Activated CD4-positive, CD25-positive, alpha-beta regulatory T cell (primary cell): Measurements from ENCODE around the gene CDKL5.

ENCODE experiments used
- DNase-seq, 4 experiments: peaks; one replicate each; lab custom pipeline; 2025; lab: John Stamatoyannopoulos, UW

The CDKL5 gene

DNA sequence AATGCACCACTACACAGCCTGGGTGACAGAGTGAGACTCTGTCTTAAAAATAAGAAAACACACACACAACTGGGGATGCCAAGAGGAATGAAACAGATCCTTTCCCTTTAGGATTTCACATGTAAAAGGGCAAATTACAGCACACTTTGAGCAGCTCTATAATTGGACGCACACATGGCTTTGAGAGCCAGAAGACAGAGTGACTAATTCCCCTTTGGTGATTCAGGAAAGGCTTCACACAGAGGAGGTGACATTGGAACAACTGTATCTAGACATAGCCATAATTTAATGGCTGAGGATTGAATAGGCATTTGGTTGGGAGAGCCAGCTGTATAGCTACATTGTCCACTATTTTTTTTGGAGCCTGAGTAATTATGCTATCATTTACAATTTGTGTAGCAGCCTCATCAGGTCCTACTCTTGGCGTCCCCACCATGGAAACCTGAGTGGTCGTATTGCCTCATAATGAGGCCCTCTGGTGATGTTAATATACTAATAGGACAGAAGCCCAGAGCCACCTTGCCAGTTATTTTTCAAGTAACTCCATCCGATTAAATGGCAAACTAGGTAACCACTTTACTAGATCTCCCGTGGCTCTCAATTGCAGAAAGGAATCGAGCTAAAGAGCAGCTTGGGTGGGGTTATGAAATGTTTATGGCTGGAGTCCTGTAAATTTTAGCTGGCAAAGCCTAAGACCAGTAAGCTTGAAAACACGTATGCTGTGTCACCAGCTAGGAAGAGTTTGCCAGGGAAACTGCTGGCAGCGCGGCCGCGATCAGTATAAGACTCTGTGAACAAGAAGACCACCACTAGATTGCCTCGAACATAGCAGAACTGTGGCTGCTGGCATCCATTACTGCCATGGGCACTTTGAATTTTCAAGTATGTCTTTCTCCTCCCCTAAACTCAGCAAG is 273.6 kb downstream of the CDKL5 start:
- no peak for DNase-seq

DNA sequence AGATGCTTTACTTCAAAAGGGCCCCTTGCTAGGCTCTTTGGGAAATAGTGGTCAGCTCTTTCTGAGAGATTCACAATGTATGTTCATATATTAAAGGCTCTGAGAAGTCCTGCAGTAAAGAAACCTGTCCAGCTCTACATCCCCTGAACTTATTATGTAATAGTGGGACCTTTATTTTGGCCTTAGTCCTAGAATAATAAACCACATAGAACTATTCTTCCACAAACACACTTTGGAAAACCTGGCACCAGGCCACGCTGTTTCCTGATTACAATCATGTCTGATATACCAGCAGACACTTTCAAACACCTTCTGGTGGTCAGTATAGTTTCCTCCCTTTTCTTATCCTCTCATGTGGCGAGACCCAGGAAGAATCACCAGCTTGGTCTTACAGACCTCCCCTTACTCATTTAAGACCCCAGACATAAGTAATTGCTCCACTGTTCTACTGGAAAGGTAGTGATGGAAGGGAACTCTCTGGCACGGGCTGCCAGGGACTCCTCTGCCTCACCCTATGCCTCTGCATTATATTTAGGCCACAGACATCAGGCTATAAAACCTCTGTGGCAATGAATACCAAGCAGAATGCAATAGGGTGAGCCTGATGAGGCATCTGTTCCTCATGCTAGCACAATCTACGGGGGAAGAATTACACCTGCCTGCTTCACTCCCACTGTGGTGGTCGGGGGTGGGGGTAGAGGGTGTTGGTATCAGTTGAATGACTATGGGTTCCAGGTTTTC is 276.4 kb downstream of the CDKL5 start:
- no peak for DNase-seq

DNA sequence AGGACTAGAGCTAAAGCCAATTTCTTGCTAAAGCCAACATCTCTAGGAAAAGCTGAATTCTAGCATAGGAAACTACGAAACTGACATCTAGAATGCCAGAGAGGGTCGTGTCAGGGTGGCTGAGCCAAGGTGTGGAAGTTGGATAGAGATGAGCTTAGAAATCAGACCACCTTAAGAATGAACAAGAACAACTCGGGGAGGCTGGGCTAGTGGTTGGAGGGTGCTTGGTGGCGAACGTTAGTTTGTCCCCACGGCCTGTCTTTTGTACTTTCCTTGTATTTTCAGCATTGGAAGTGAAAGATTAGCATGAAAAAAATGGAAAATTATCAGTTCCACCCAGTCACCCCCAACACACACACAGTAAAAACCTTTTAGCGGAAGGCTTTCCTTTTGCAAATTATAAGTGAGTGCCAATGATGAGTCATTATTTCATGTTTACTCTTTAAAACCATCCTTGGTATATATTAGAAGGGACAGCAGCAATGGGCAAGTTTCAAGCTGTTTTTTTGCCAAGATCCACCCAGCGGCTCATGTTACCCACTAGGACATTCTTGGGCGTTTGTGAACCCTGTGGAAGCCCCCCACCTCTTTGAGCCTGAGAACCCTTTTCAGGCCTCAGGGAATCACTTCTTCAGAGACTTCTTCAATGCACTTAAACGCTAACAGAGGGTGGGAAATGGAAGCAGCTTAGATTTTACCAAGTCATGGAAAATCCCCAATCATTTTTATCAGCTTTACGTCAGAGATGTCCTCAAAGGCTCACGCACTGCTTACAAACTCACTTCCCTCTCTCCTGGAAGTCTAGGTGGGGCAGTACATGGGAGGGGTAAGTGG is 277.2 kb downstream of the CDKL5 start:
- DNase-seq, result no peak
